Adipose tissue (tissue), 3 donors: Measurements from ENCODE around the gene CRTC1. TPM values are rescaled to one million over a fixed set of nuclear protein-coding genes. Genes with fewer than 3 reads are reported as not detected.
"Not testable (repeated sequence)": the region's sequence is repeated elsewhere in the genome, so short reads cannot be mapped to it uniquely, and the experiment has no call there.

Experiments used
- H3K27ac ChIP-seq: one replicate; pipeline ENCODE4 v1.5.1; 2013; ENCODE audit warnings: low read depth, low read length
- WGBS, 3 donors: extraction: QIAGEN DNeasy Blood & Tissue Kit; methylation state at CpG; one replicate each; pipeline ENCODE4 v1.1.7; 2013; 5-methylcytosine and 5-hydroxymethylcytosine counted together
- polyA plus RNA-seq, 3 donors: library from polyadenylated mRNA; stranded (reverse); fragments of 200-250 nt; gene quantifications; one replicate each; pipeline ENCODE4 v1.2.3, GENCODE V29; 2013
- donor health status: healthy with polysubstance abuse.
- donor health status: Bipolar disorder and iron deficiency.
- donor health status: healthy.

CRTC1 gene
- polyA plus RNA-seq, 3 donors: 5.3 to 8.3 (median 5.4) TPM

DNA sequence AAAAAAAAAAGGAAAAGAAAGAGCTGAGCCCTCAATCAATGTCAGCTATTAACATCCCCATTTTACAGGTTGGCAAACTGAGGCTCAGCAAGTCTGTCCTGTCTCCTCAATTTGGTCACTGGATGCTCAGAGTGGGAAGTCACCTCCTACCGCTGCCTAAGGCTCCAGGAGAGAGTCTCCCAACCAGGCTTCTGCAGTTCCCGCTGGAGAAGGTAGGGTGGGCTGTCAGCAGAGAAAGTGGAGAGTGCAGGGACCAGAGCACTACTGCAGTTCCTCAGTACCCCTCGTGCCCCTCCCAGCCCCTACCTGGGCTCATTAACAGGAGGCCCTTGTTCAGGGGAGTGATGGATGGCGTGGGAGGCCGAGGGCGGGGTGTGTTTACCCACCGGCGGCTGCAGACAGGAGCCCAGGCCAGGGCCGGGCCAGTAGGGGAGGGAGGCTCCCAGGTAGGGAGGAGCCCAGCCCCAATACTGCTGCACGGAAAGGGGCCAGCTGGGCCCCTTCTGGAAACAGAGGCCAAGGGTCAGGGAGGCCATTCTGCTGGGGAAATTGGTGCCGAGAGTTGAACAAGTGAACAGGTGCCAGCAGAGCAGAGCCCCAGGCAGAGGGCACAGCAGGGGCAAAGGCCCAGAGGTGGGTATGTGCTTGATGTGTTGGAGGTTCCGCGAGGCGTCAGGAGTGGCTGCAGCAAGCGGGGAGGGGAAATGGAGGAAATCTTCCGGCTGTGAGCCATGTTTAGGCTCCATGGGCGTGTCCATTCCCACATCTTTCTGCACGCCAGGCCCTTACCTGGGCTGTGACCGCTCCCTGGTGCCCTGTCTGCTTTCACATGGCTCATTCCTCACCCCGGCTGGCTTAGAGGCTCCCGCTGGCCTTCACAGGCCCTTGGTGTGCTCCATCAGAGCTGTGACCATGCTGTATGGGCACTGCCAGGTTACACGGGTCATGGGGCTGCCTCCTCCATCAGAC is 115.2 kb downstream of the CRTC1 start:
- WGBS, 3 donors: 38 to 51% (median 48%) methylated on average over 21 to 22 of the region's 22 CpGs
- no peak overlapping the region for H3K27ac ChIP-seq

DNA sequence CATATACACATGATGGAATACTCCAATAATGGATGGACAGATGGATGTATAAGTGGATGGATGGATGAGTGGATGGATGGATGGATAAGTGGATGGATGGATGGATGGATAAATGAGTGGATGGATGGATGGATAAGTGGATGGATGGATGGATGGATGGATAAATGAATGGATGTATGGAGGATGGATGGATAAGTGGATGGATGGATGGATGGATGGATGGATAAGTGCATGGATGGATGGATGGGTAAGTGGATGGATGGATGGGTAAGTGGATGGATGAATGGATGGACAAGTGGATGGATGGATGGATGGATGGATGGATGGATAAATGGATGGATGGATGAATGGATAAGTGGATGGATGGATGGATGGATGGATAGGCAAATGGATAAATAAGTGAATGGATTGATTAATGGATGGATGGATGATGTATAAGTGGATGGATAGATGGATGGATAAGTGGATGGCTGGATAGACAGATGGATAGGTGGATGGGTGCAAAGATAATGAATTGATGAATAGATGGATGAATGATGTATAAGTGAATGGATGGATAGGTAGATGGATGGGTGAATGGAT is 116.0 kb downstream of the CRTC1 start:
- H3K27ac ChIP-seq: no peak overlapping the region

DNA sequence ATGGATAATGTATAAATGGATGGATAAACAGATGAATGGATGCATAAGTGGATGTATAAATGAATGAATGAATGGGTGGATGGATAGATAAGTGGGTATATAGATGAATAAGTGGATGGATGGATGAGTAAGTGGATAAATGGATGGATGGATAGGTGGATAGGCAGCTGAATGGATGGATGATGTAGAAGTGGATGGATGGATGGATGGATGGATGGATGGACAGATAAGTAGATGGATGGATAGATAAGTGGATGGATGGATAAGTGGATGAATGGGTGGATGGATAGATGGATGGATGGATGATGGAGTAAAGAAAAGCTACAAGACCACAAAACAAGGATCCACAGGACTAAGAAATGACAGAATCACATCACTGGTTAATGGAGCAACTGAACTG is 116.6 kb downstream of the CRTC1 start:
- no peak overlapping the region for H3K27ac ChIP-seq

DNA sequence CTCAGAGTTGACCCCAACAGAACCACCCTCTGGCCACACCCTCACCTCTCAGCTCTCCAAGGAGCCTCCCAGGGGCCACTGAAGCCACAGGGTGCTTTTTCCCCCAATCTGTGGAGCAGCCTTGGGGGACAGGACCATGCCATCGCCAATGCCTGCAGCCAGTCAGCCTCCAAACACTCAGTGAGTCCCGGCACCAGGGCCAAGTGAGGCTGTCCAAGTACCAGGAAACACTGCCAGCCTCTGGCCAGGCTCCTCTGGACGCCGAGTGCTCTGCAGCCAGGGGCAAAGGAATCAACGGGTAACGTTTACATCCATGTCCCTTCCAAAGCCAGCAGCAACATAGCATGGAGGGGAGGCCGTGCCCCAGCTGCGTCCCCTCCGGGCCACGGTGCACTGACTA is 117.2 kb downstream of the CRTC1 start:
- no peak overlapping the region for H3K27ac ChIP-seq
- 76 to 81% (median 78%) methylated on average over 9 to 10 of the region's 10 CpGs for WGBS, 3 donors

DNA sequence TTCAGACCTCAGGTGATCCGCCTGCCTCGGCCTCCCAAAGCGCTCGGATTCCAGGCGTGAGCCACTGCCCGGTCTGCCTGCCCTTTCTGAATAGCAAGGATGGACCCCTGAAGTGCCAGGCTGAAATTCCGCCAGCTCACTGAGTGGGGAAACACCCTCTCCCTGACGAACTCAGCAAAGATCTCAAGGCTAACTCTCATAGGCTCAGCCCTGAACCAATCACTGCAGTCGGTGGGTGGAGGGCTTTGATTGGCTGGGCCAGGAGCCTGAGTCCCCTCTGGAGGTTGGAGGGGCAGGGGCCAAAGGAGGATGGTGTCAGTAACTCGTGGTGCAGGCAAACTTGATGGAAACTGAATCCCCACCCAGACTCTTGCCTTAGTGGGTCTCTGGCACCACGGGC is 118.9 kb downstream of the CRTC1 start:
- no peak overlapping the region for H3K27ac ChIP-seq
- WGBS, 3 donors: 73 to 78% (median 73%) methylated on average over 11 of the region's 11 CpGs

DNA sequence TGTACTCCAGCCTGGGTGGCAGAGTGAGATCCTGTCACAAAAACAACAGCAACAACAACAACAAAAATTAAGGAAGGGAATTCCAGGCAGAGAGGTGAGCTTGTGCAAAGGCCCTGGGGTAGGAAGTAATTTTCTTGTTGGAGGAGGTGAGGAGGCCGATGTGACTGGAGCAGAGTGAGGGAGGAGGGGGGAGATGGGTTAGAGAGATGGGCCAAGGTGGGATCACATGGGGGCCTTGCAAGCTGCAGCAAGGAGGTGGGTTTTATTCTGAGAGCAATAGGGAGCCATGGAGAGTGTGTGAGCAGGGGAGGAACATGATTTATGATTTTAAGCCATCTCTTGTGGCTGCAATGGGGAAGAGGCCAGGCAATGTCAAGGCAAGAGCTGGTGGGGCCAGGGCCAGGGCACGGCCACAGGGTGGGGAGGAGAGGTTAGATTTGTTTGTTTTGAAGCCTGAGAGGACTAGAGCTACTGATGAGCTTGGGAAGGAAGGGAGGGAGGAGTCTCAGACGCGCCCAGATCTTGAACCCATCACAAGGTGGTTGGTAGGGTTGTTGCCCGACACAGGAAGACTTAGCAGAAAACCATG is 120.2 kb downstream of the CRTC1 start:
- 86 to 92% (median 89%) methylated on average over 5 of the region's 5 CpGs for WGBS, 3 donors
- H3K27ac ChIP-seq: no peak overlapping the region

DNA sequence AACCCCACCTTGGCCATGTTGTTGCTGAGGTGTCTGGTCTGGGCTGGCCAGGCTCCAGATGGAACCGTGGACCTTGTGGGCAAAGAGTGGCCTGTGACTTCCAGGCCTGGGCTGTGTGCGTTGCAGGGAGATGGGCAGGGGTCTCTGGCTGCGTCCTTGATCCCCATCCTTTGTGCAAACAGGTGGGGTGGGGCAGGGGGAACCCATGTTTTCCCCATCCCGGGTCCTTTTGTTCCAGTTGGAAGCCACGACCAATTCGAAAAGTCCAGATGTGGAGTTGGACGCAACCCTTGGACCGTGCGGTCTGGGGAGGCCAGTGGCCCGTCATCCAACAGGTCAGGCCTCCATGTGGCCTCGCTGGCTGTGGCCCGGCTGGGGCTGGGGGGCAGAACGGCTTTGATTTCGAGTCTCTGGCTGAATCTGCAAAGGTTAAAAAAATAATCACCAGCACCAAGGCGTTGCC is 120.7 kb downstream of the CRTC1 start:
- WGBS, 3 donors: 88 to 96% (median 95%) methylated on average over 15 of the region's 15 CpGs
- H3K27ac ChIP-seq: no peak overlapping the region

DNA sequence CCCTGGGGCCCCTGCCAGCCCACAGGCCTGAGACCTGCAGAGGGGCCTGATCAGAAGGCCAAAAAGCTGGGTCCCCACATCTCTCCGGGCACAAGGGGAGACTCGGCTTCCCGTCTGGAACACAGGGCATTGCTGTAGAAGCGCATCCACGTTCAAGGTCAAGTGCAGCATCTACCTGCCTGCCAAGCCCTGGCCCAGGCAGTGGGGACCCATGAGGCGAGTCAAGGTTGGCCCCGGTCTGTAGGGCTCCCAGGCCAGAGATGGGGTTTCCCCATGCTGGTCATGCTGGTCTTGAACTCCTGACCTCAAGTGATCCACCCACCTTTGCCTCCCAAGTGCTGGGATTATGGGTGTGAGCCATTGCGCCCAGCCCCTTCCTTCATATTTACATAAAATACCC is 121.2 kb downstream of the CRTC1 start:
- WGBS, 3 donors: 87 to 94% (median 92%) methylated on average over 8 of the region's 8 CpGs
- H3K27ac ChIP-seq: no peak overlapping the region

DNA sequence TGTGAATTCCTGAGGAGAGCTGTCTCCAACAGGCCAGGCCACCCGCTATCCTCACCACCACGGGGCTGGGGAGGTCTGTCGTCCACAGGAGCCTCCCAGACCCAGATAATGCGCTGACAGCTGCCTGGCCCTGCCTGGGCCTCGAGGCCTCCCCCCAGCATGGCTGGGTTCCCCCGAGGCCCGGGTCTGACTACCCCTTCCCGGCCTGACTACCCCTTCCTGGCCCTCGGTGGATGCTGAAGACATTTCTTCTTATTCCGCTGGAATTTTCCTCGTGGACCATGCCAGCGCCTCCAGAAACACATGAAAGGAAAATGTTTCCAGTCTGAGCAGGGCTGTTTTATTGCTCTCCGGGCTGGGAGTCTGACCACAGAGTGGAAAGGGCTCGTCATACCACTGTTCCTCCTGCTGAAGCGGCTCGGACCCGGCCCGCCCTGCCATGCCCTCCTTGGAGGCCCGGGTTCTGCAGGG is 124.4 kb downstream of the CRTC1 start:
- 66 to 83% (median 74%) methylated on average over 19 of the region's 19 CpGs for WGBS, 3 donors
- no peak overlapping the region for H3K27ac ChIP-seq

DNA sequence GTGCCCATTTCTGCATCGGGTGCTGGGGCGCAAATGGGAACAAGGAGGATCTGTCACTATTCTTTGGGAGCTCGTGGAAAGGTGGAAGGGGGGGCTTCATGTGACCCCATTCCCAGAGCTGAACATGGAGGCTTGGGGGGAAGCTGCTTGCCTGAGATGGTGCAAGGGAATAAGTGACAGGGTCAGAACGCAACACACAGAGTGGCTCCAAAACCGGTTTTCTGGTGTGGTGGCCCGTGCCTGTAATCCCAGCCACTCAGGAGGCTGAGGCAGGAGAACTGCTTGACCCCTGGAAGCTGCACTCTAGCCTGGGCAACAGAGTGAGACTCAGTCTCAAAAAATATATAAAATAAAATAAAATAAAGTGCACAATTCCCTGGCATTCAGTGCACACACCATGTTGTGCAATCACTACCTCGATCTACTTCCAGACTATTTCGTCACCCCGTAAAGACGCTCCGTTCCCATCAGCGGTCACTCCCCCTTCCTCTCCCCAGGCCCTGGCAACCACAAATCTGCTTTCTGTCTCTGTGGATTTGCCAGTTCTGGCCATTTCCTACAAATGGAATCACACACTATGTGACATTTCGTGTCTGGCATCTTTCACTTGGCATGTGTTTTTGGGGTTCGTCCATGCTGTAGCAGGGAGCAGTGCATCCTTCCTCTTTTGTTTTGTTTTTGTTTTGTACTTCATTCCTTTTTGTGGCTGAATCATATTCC is 125.8 kb downstream of the CRTC1 start:
- 33 to 56% (median 35%) methylated on average over 14 of the region's 14 CpGs for WGBS, 3 donors

DNA sequence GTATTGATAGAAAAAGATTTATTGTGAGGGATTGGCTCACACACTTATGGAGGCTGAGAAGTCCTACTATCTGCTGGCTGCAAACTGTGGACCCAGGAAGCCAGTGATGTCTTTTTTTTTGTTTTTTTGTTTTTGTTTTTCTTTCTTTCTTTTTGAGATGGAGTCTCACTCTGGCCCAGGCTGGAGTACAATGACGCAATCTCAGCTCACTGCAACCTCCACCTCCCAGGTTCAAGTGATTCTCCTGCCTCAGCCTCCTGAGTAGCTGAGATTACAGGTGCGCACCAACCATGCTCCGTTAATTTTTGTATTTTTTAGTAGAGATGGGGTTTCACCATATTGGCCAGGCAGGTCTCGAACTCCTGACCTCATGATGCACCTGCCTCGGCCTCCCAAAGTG is 128.2 kb downstream of the CRTC1 start:
- H3K27ac ChIP-seq: not testable (repeated sequence)
- 91 to 95% (median 94%) methylated on average over 5 of the region's 5 CpGs for WGBS, 3 donors

More for the DNA sequence above, 125.8 kb downstream of the CRTC1 start:
- H3K27ac ChIP-seq: no peak overlapping the region

DNA sequence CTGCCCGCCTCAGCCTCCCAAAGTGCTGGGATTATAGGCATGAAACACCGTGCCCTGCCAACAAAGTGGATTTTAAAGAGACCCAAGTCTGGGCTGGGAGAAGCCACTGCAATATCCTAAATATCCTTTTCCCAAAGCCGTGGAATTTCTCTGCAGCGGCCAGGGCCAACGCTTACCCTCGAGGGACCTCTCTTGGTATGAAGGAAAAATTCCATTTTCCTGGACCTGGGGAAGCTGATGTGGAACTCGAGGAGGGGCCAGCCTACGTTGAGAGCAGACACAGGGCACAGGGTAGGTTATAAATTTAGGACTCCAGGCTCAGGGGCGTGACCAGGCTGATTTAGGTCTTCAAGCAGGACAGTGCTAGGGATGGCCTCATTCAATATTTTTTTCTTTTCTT is 130.6 kb downstream of the CRTC1 start:
- no peak overlapping the region for H3K27ac ChIP-seq
- WGBS, 3 donors: 43 to 45% (median 45%) methylated on average over 9 of the region's 9 CpGs

DNA sequence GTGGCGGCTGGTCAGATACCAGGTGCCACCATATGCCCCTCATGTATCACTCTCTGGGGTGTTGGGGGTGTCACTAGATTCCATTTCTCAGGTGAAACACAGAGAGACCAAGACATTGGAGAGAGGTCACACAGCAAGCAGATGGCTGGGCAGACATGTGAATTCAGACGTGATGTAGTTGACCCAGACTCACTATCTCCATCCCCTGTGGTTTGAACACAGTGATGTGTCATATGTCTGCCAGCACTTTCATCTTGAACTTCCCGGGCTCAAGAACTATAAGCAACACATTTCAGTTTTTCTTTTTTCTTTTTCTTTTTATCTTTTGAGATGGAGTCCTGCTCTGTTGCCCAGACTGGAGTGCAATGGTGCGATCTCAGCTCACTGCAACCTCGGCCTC is 132.2 kb downstream of the CRTC1 start:
- H3K27ac ChIP-seq: no peak overlapping the region
- WGBS, 3 donors: 87 to 93% (median 88%) methylated on average over 5 of the region's 5 CpGs

DNA sequence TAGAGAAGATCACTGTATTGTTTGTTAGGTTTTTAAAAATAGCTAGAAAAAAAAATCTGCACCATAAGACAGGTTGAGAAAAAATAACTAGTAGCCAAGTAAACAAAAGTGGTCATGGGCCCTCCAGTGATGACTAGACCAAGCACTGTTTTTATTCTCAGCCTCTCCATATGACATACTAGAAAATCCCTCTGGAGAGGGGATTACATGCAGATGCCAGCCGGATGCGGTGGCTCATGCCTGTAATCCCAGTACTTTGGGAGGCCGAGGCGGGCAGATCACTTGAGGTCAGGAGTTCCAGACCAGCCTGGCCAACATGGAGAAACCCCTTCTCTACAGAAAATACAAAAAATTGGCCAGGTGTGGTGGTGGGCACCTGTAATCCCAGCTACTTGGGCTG is 133.2 kb downstream of the CRTC1 start:
- not testable (repeated sequence) for H3K27ac ChIP-seq
- WGBS, 3 donors: 94 to 96% (median 95%) methylated on average over 4 of the region's 4 CpGs

DNA sequence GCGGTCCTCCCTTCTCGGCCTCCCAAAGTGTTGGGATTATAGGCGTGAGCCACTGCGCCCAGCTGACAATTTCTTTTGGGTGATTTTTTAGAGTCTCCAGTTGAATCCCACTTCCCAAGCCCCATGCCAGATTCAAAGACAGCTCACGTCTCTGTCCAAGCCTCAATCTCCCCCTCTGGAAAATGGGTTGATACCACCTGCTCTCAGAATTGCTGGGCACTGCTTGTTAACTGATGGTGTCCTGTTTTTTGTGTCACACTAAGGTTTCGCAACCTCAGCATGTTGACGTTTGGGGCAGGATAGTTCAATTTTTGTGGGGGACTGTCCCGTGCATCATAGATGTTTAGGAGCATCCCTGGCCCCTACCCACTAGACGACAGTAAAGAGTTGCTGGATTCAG is 134.1 kb downstream of the CRTC1 start:
- H3K27ac ChIP-seq: no peak overlapping the region
- 80 to 82% (median 81%) methylated on average over 9 of the region's 9 CpGs for WGBS, 3 donors

DNA sequence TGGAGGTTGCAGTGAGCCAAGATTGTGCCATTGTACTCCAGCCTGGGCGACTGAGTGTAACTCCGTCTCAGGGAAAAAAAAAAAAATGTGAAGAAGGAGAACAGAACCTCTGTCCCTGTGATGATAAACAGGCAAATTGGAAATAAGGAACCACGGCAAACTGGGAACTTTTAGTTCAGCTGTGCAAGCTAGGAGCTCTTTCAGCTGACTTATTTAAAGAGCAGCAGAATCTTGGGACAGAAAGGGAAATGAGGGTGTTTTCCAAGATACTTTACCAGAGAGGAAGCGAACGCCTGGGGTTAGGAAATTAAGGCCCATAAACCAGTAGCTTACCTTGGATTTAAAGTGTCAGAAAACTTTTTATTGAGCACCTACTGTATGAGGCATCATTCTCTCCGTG is 145.3 kb downstream of the CRTC1 start:
- WGBS, 3 donors: 36 to 64% (median 43%) methylated on average over 6 of the region's 6 CpGs

DNA sequence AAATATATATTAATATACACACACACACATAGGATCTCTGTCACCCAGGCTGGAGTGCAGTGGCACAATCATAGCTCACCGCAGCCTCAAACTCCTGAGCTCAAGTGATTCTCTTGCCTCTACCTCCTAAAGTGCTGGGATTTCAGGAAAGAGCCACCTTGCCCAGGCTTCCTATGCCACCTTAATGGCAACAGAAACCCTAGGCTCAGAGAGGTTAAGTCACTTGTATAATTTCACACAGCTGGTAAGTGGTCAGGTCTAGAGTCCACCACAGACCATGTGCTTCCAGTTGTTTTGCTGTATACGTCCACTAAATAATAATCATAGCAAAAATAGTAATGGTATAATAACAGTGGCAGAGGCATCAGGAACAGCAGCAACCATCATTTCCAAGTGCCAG is 147.0 kb downstream of the CRTC1 start:
- 82 to 86% (median 85%) methylated on average over 2 of the region's 2 CpGs for WGBS, 3 donors
- no peak overlapping the region for H3K27ac ChIP-seq

More for the DNA sequence above, 145.3 kb downstream of the CRTC1 start:
- no peak overlapping the region for H3K27ac ChIP-seq

DNA sequence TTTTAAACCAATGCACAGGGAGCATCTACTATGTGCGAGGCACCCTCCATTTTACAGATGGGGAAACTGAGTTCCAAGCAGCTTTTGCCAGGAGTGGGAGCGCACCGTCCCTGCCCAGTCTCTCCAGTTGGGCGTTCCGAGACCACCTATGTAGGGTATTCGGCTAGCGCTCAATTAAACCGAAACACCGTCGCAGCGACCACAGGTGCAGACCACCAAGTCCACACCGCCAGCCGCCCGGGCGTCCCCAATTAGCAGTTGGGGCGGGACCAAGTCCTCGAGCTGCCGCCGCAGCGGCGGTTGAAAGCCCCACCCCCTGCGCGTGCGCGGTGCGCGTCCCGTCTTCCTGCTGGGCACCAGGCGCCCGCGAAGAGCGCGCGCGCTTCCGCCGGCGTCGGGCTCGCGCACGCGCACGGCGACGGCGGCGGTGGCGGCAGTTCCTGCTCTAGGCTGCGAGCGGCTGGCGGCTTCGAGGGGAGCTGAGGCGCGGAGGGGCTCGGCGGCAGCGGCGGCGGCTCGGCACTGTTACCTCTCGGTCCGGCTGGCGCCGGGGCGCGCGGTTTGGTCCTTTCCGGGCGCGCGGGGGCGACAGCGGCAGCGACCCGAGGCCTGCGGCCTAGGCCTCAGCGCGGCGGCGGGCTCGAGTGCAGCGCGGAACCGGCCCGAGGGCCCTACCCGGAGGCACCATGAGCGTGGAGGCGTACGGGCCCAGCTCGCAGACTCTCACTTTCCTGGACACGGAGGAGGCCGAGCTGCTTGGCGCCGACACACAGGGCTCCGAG is 148.2 kb downstream of the CRTC1 start, which contains the start of gene UPF1:
Gene UPF1 (plus strand): TSS at position 436 of the 782 bp plus-strand sequence. CDS start 251 bp downstream, at position 687.
- 0 to 1% (median 1%) methylated on average over 76 to 96 of the region's 96 CpGs for WGBS, 3 donors
- no peak within 1 kb of the TSS for H3K27ac ChIP-seq
